GM19351 (cell line): ENCODE data around the gene SLC6A15.

Source experiments
- ATAC-seq: cut with Tn5 transposase; IDR thresholded peaks from one replicate; pipeline ENCODE4 v1.9.1; 2021; ENCODE audit warnings: mild to moderate bottlenecking, moderate library complexity; ENCODE audit not compliant: unreplicated experiment

Gene SLC6A15

GRCh38 chr12:84810611-84811010 is 102.0 kb downstream of the SLC6A15 start:
- no peak for ATAC-seq
